HCT116 (cell line): Measurements from ENCODE around the gene CACNA1C. TPM values are rescaled to one million over a fixed set of nuclear protein-coding genes. Genes with fewer than 3 reads are reported as not detected.

ENCODE experiments used
- ATAC-seq: fragments of 200-7000 bp; cut with Tn5 transposase; 2 replicates; pipeline ENCODE4 v1.9.1; 2020; ENCODE audit warnings: mild to moderate bottlenecking, moderate library complexity
- BruUV-seq: library from RNA; stranded (reverse); fragments of 400-500 nt; replicated peaks from 2 replicates; lab custom pipeline; 2021; lab: Mats Ljungman, UMichigan
- CTCF ChIA-PET: fragments of 300-600 bp; sonication (Branson Sonifier 250); formaldehyde crosslinking; loops from one replicate; lab custom pipeline; 2021; ENCODE audit warnings: antibody characterized with exemption; lab: Charles Lee
- POLR2A ChIA-PET: fragments of 300-600, 350-600 bp; sonication (Branson Sonifier 250); formaldehyde crosslinking; loops from one replicate; lab custom pipeline; 2021; ENCODE audit warnings: antibody characterized with exemption; lab: Charles Lee
- RAD21 ChIA-PET, 2 experiments: fragments of 300-600 bp; sonication (Branson Sonifier 250); formaldehyde crosslinking; loops; one replicate each; lab custom pipeline; 2023; ENCODE audit warnings: low total read pairs in 2 of 2; ENCODE audit not compliant: uncharacterized antibody in 2 of 2, unreplicated experiment in 2 of 2, low non-redundant PET in 1 of 2; lab: Charles Lee
- DNase-seq: peaks from one replicate; pipeline ENCODE4 v3.0.0-alpha.2; 2010; ENCODE audit warnings: low read depth, low spot score
- H2AFZ ChIP-seq: fragments of 200-600 bp; shearing (Covaris generic), sonication (generic); 2 replicates; pipeline ENCODE4 v1.6.1; 2017; ENCODE audit warnings: low read depth, mixed run types, mixed read lengths, antibody characterized with exemption, low read length; ENCODE audit not compliant: poor library complexity, severe bottlenecking
- H3K27ac ChIP-seq: 2 replicates; pipeline ENCODE4 v1.5.1; 2012; ENCODE audit warnings: low read depth, low read length
- H3K27me3 ChIP-seq: fragments of 200-600 bp; sonication (generic); 2 replicates; pipeline ENCODE4 v1.6.1; 2016; ENCODE audit warnings: mixed run types, low read length, mixed read lengths; ENCODE audit not compliant: insufficient read depth
- H3K36me3 ChIP-seq, 2 experiments: fragments of 200-500 bp in 1 of 2; fragments of 200-600 bp in 1 of 2; sonication (Bioruptor generic) in 1 of 2; sonication (generic) in 1 of 2; 2 replicates each; pipeline versions ENCODE4 v1.5.1 to v1.6.1; 2014 to 2016; ENCODE audit warnings: low read length in 2 of 2, inconsistent platforms in 1 of 2, mixed read lengths in 1 of 2, mixed run types in 1 of 2; ENCODE audit not compliant: insufficient read depth in 2 of 2, control insufficient read depth in 1 of 2
- H3K4me1 ChIP-seq, 2 experiments: fragments of 200-600 bp in 1 of 2; sonication (generic) in 1 of 2; 2 replicates each; pipeline versions ENCODE4 v1.5.1 to v1.6.1; 2012 to 2017; ENCODE audit warnings: low read length in 2 of 2, inconsistent platforms in 1 of 2, mild to moderate bottlenecking in 1 of 2, mixed read lengths in 1 of 2, mixed run types in 1 of 2, moderate library complexity in 1 of 2; ENCODE audit not compliant: insufficient read depth in 2 of 2, control insufficient read depth in 1 of 2
- H3K4me2 ChIP-seq: fragments of 200-600 bp; sonication (generic); 2 replicates; pipeline ENCODE4 v1.6.1; 2017; ENCODE audit warnings: mixed run types, low read length, mixed read lengths
- H3K4me3 ChIP-seq, 2 experiments: fragments of 200-600 bp in 1 of 2; sonication (generic) in 1 of 2; replicated peaks in 1 of 2; 2 replicates each; pipeline ENCODE4 v1.5.1; 2011 to 2016; ENCODE audit warnings: low read length in 2 of 2, control low read depth in 1 of 2, low read depth in 1 of 2, mild to moderate bottlenecking in 1 of 2, mixed read lengths in 1 of 2, mixed run types in 1 of 2
- H3K79me2 ChIP-seq: fragments of 200-600 bp; sonication (generic); 2 replicates; pipeline ENCODE4 v1.6.1; 2017; ENCODE audit warnings: mild to moderate bottlenecking, mixed run types, low read length, moderate library complexity, mixed read lengths; ENCODE audit not compliant: insufficient read depth
- H3K9ac ChIP-seq: fragments of 200-600 bp; sonication (generic); 2 replicates; pipeline ENCODE4 v1.6.1; 2016; ENCODE audit warnings: low read length, mixed read lengths
- H3K9me2 ChIP-seq: fragments of 200-600 bp; sonication (generic), shearing (Covaris generic); 2 replicates; pipeline ENCODE4 v1.6.1; 2017; ENCODE audit warnings: mixed run types, mild to moderate bottlenecking, moderate library complexity; ENCODE audit not compliant: insufficient read depth
- H3K9me3 ChIP-seq, 2 experiments: fragments of 200-500 bp in 1 of 2; fragments of 200-600 bp in 1 of 2; sonication (Bioruptor generic) in 1 of 2; sonication (generic) in 1 of 2; 2 replicates each; pipeline ENCODE4 v1.6.1; 2014 to 2017; ENCODE audit warnings: low read length in 2 of 2, mixed read lengths in 2 of 2, inconsistent platforms in 1 of 2, low read depth in 1 of 2, mild to moderate bottlenecking in 1 of 2, mixed run types in 1 of 2, moderate library complexity in 1 of 2; ENCODE audit not compliant: control insufficient read depth in 1 of 2, insufficient read depth in 1 of 2
- H4K20me1 ChIP-seq: fragments of 200-600 bp; sonication (generic), shearing (Covaris generic); 2 replicates; pipeline ENCODE4 v1.6.1; 2017; ENCODE audit warnings: mixed run types, mild to moderate bottlenecking, moderate library complexity; ENCODE audit not compliant: insufficient read depth
- ATF3 ChIP-seq: IDR thresholded peaks from 2 replicates; pipeline ENCODE4 v1.6.1; 2012
- CEBPB ChIP-seq: IDR thresholded peaks from 2 replicates; pipeline ENCODE4 v1.6.1; 2012; ENCODE audit warnings: low read depth
- CTCF ChIP-seq, 3 experiments: fragments of 200-600 bp in 1 of 3; sonication (generic) in 1 of 3; IDR thresholded peaks in 2 of 3; conservative IDR thresholded peaks in 1 of 3; 2 replicates each; pipeline ENCODE4 v1.5.1; 2012 to 2017; ENCODE audit warnings: low read depth in 2 of 3, low read length in 2 of 3, antibody characterized with exemption in 1 of 3, borderline replicate concordance in 1 of 3, control low read depth in 1 of 3, mild to moderate bottlenecking in 1 of 3, mixed read lengths in 1 of 3, mixed run types in 1 of 3, moderate library complexity in 1 of 3; ENCODE audit not compliant: insufficient read depth in 1 of 3
- EGR1 ChIP-seq: IDR thresholded peaks from 2 replicates; pipeline ENCODE4 v1.6.1; 2012; ENCODE audit warnings: low read depth
- ELF1 ChIP-seq: IDR thresholded peaks from 2 replicates; pipeline ENCODE4 v1.6.1; 2012; ENCODE audit warnings: low read depth, borderline replicate concordance
- EZH2 ChIP-seq: fragments of 200-600 bp; sonication (generic); IDR thresholded peaks from 2 replicates; pipeline ENCODE4 v1.6.1; 2017; ENCODE audit warnings: antibody characterized with exemption, mixed run types
- EZH2phosphoT487 ChIP-seq: fragments of 200-600 bp; IDR thresholded peaks from 2 replicates; pipeline ENCODE4 v1.6.1; 2018; ENCODE audit warnings: antibody characterized with exemption, borderline replicate concordance
- FOSL1 ChIP-seq: IDR thresholded peaks from 2 replicates; pipeline ENCODE4 v1.6.1; 2012; ENCODE audit warnings: low read depth
- JUND ChIP-seq: IDR thresholded peaks from 2 replicates; pipeline ENCODE4 v1.6.1; 2012
- POLR2A ChIP-seq: IDR thresholded peaks from 2 replicates; pipeline ENCODE4 v1.7.0; 2011; ENCODE audit warnings: borderline replicate concordance; ENCODE audit not compliant: insufficient read depth, insufficient read length; ENCODE audit errors: extremely low read depth
- POLR2AphosphoS5 ChIP-seq: IDR thresholded peaks from 2 replicates; pipeline ENCODE4 v1.6.1; 2011; ENCODE audit warnings: mild to moderate bottlenecking, low read depth, low read length, moderate library complexity
- RAD21 ChIP-seq: IDR thresholded peaks from 2 replicates; pipeline ENCODE4 v1.6.1; 2012; ENCODE audit warnings: low read depth, mild to moderate bottlenecking
- SP1 ChIP-seq: IDR thresholded peaks from 2 replicates; pipeline ENCODE4 v1.6.1; 2012; ENCODE audit warnings: low read depth
- SRF ChIP-seq: IDR thresholded peaks from 2 replicates; pipeline ENCODE4 v1.6.1; 2012; ENCODE audit warnings: low read depth
- TCF7L2 ChIP-seq: IDR thresholded peaks from 2 replicates; pipeline ENCODE4 v1.7.0; 2011; ENCODE audit warnings: borderline replicate concordance, inconsistent platforms; ENCODE audit not compliant: insufficient read depth, insufficient read length; ENCODE audit errors: extremely low read depth
- YY1 ChIP-seq: IDR thresholded peaks from 2 replicates; pipeline ENCODE4 v1.6.1; 2011; ENCODE audit warnings: low read length, low read depth, moderate library complexity, mild to moderate bottlenecking; ENCODE audit not compliant: insufficient replicate concordance; ENCODE audit errors: extremely low read depth
- ZFX ChIP-seq: fragments of 450-650 bp; IDR thresholded peaks from 2 replicates; pipeline ENCODE4 v1.6.1; 2017
- ZNF274 ChIP-seq: fragments of 200-500 bp; sonication (Bioruptor generic); IDR thresholded peaks from 2 replicates; pipeline ENCODE4 v1.6.1; 2014; ENCODE audit warnings: mild to moderate bottlenecking, low read depth, low read length, inconsistent platforms
- intact Hi-C: fragments of 100-400 bp; cut with micrococcal nuclease; formaldehyde crosslinking; loops from 2 replicates; pipeline ENCODE4 v1.10.0; 2022
- total RNA-seq: library from RNA; stranded (reverse); gene quantifications from one replicate; pipeline ENCODE4 v1.2.1, GENCODE V29; 2021; ENCODE audit not compliant: unreplicated experiment

CACNA1C gene
- total RNA-seq, 1 experiment from 2014 or later, result 0.05 TPM

- no peak for TF ChIP-seq CTCF (IDR thresholded peaks at IDR 0.05 in 2 of 3, conservative IDR thresholded peaks at IDR 0.05 in 1 of 3; ENCODE audit: borderline replicate concordance in 1 of 3, insufficient read depth in 1 of 3, low read depth in 2 of 3, low read length in 2 of 3)
Measured at GRCh38 chr12:2138294-2138693, 85.5 kb downstream of the CACNA1C start (continued).

- POLR2A ChIA-PET, result no interaction called here
Measured at GRCh38 chr12:2138871-2139308, 86.1 kb downstream of the CACNA1C start.

More at GRCh38 chr12:2138871-2139308, 86.1 kb downstream of the CACNA1C start:
- Histone ChIP-seq H3K27me3 (peaks cover 1% of the 10 kb centered on the region), H4K20me1 (no peaks in the 10 kb centered on the region), H3K36me3 (no peaks in the 10 kb centered on the region), H3K79me2 (no peaks in the 10 kb centered on the region), H3K9ac (no peak overlapping the region), H3K9me2 (no peaks in the 10 kb centered on the region), H3K9me3 (no peaks in the 10 kb centered on the region), H3K4me2 (no peak overlapping the region), H3K4me3 (no peak overlapping the region), H2AFZ (no peak overlapping the region), H3K27ac (no peak overlapping the region), H3K4me1 (no peaks in the 10 kb centered on the region)
- CTCF ChIA-PET, result no interaction called here
- TF ChIP-seq RAD21, result no peak
- no peak for TF ChIP-seq EZH2
- no peak for TF ChIP-seq POLR2AphosphoS5
- TF ChIP-seq JUND, result no peak
- no peak for TF ChIP-seq SP1
- TF ChIP-seq ZFX, result no peak
- TF ChIP-seq ZNF274, result no peak
- no peak for TF ChIP-seq SRF
- no peak for TF ChIP-seq YY1
- no peak for TF ChIP-seq EZH2phosphoT487
- TF ChIP-seq ELF1, result no peak
- TF ChIP-seq TCF7L2, result no peak
- TF ChIP-seq POLR2A, result no peak
- TF ChIP-seq ATF3, result no peak
- TF ChIP-seq EGR1, result no peak
- TF ChIP-seq FOSL1, result no peak
- TF ChIP-seq CEBPB, result no peak
- RAD21 ChIA-PET, result no interaction called here
- no peak for DNase-seq
- intact Hi-C loops, result no loop called here
- ATAC-seq, result no peak
- no TSS peak for BruUV-seq
